Measurements from ENCODE around the gene HS3ST5. TPM values are rescaled to one million over a fixed set of nuclear protein-coding genes. Genes with fewer than 3 reads are reported as not detected.

Gene HS3ST5
- total and polyA plus RNA-seq, 4 donors: 0.02 to 0.18 (median 0.04) TPM; not detected in 1

DNA sequence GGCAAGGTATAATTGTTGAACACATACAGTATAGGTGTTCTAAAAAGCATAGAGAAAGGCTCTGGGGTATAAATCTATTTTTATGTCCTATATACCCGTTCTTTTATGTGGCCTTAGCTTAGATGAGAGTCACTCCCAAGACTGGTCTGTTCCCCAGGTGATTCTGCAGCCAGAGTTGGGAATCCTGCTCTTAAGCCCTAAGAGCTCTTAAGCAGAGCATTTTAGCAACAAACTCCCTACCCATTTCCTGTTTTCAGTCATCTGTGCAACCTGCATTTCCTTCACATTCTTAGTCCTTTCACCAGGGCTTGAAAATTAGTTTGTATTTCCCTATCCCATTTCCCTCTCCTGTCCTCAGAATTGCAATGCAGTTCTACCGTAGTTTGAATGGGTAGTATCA is 166.1 kb downstream of the HS3ST5 start:
- Histone ChIP-seq H3K4me1 (ENCODE audit: control insufficient read depth in 5 of 5, insufficient read depth in 5 of 5, low read length in 5 of 5) (no peaks in the 10 kb centered on the region), H3K9me3 (ENCODE audit: control insufficient read depth in 4 of 4, insufficient read depth in 3 of 4, low read length in 3 of 4) (no peaks in the 10 kb centered on the region), H3K36me3 (ENCODE audit: control insufficient read depth in 4 of 4, insufficient read depth in 4 of 4, low read length in 4 of 4) (no peaks in the 10 kb centered on the region), H3K27me3 (ENCODE audit: control insufficient read depth in 3 of 3, insufficient read depth in 3 of 3, low read length in 2 of 3) (peaks cover 0 to 3% (median 0%) of the 10 kb centered on the region in 3 donors), H3K27ac (ENCODE audit: low read depth in 1 of 2, low read length in 1 of 2) (no peak overlapping the region), H3K4me3 (no peak overlapping the region), H3K9ac (ENCODE audit: insufficient read depth in 1 of 2, low read length in 2 of 2) (no peak overlapping the region)
- ATAC-seq (ENCODE audit: insufficient read depth, low FRiP score) (no peak), DNase-seq (no peak)
- no peak for TF ChIP-seq CTCF (IDR thresholded peaks at IDR 0.05; ENCODE audit: control extremely low read depth, extremely low read depth)
- 53 to 55% methylated on average over 2 of the region's 2 CpGs for WGBS, 2 donors

DNA sequence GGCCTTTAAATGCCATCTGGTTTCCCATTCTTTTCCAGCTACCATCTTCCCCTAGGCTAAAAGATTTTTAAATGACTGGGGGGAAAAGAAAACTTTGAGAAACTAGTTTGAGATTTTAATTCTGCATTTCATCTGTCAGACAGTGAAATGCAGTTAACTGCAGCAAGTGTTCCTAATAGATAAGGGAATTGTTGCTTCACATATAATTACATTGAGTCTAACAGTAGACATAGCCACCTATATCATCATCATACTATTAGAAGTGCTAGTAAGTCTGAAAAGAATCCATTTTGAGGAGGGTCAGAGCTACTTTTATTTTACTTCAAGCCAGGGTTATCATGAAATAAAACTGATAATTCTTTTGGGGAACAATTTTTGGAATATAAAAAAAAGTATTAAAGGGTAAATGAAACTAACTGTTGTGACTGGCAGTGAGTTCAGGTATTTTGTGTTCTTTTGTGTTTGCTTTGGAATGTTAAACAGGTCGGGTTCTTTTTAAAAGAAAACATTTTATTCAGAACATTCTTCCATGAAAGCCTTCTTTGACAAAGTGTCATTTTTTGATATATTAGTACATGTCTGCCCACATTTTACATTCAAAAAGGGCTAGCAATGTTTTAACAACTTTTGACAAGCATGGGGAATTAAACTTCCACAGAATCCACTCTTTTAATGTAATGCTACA is 170.1 kb downstream of the HS3ST5 start:
- no peak overlapping the region for H3K27ac ChIP-seq (ENCODE audit: low read depth in 1 of 2, low read length in 1 of 2)
- no peak for TF ChIP-seq CTCF (IDR thresholded peaks at IDR 0.05; ENCODE audit: control extremely low read depth, extremely low read depth)
- no peaks in the 10 kb centered on the region for H3K36me3 ChIP-seq (ENCODE audit: control insufficient read depth in 4 of 4, insufficient read depth in 4 of 4, low read length in 4 of 4)
- no peaks in the 10 kb centered on the region for H3K9me3 ChIP-seq (ENCODE audit: control insufficient read depth in 4 of 4, insufficient read depth in 3 of 4, low read length in 3 of 4)
- 49 to 80% methylated on average over 1 of the region's 1 CpG for WGBS, 2 donors
- peaks cover 0 to 4% (median 0%) of the 10 kb centered on the region in 5 donors for H3K4me1 ChIP-seq (ENCODE audit: control insufficient read depth in 5 of 5, insufficient read depth in 5 of 5, low read length in 5 of 5)
- ATAC-seq (ENCODE audit: insufficient read depth, low FRiP score) (no peak), DNase-seq (no peak)
- no peak overlapping the region for H3K4me3 ChIP-seq
- H3K9ac ChIP-seq (ENCODE audit: insufficient read depth in 1 of 2, low read length in 2 of 2): no peak overlapping the region
- peaks cover 0 to 3% (median 0%) of the 10 kb centered on the region in 3 donors for H3K27me3 ChIP-seq (ENCODE audit: control insufficient read depth in 3 of 3, insufficient read depth in 3 of 3, low read length in 2 of 3)

DNA sequence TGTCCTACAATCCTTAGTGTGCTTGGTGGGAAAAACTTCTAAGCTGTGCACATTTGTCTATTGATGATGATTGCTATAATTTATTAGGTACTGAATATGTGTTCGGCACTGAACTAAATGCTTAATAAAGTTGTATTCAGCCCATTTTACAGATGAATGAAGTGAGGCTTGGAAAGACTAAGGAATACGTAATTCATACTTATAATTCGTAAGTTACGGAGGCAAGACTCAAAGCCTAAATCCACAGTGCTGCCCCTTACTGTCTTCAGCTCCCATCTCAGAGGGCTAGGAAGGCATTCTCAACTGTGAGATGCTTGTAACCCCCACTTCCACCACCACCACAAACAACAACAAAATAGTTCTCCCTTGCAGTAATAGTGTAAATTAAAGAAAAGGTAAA is 171.3 kb downstream of the HS3ST5 start:
- H3K36me3 ChIP-seq (ENCODE audit: control insufficient read depth in 4 of 4, insufficient read depth in 4 of 4, low read length in 4 of 4): no peaks in the 10 kb centered on the region
- ATAC-seq (ENCODE audit: insufficient read depth, low FRiP score): no peak
- no peak overlapping the region for H3K27ac ChIP-seq (ENCODE audit: low read depth in 1 of 2, low read length in 1 of 2)
- H3K4me3 ChIP-seq: no peak overlapping the region
- WGBS, 2 donors: 95 to 96% methylated on average over 4 of the region's 4 CpGs
- no peak for DNase-seq
- H3K4me1 ChIP-seq (ENCODE audit: control insufficient read depth in 5 of 5, insufficient read depth in 5 of 5, low read length in 5 of 5): peaks cover 0 to 4% (median 0%) of the 10 kb centered on the region in 5 donors
- TF ChIP-seq CTCF (IDR thresholded peaks at IDR 0.05; ENCODE audit: control extremely low read depth, extremely low read depth): no peak
- H3K9me3 ChIP-seq (ENCODE audit: control insufficient read depth in 4 of 4, insufficient read depth in 3 of 4, low read length in 3 of 4): no peaks in the 10 kb centered on the region
- H3K9ac ChIP-seq (ENCODE audit: insufficient read depth in 1 of 2, low read length in 2 of 2): no peak overlapping the region
- H3K27me3 ChIP-seq (ENCODE audit: control insufficient read depth in 3 of 3, insufficient read depth in 3 of 3, low read length in 2 of 3): peaks cover 0 to 3% (median 0%) of the 10 kb centered on the region in 3 donors
